ENCODE data around the gene GPR15LG.
A peak's percentile ranks its signal among the peaks of the same experiment; 100 is the strongest.

Gene GPR15LG

GRCh38 chr10:84194424-84195043 is 20.9 kb downstream of the GPR15LG start, which contains the start of gene CDHR1:
TSS of gene CDHR1 (plus strand) at chr10:84194537. CDS start at chr10:84194761, 224 bp downstream.
- DNase-seq = peak; percentile 34

- DNase-seq = no peak
Measured at GRCh38 chr10:84195044-84195830, 21.6 kb downstream of the GPR15LG start.

GRCh38 chr10:84196083-84196482 is 22.5 kb downstream of the GPR15LG start:
- no peak for DNase-seq

GRCh38 chr10:84196941-84197340 is 23.3 kb downstream of the GPR15LG start:
- no peak for DNase-seq

- no peak for DNase-seq
Measured at GRCh38 chr10:84197643-84198042, 24.0 kb downstream of the GPR15LG start.

GRCh38 chr10:84198206-84198915 is 24.8 kb downstream of the GPR15LG start:
- DNase-seq = no peak

GRCh38 chr10:84200537-84201243 is 27.1 kb downstream of the GPR15LG start:
- DNase-seq = no peak

GRCh38 chr10:84201244-84201606 is 27.6 kb downstream of the GPR15LG start:
- DNase-seq = no peak

- DNase-seq = no peak
Measured at GRCh38 chr10:84201682-84202081, 28.1 kb downstream of the GPR15LG start.

- no peak for DNase-seq
Measured at GRCh38 chr10:84202349-84202748, 28.7 kb downstream of the GPR15LG start.

- peak; percentile 7 for DNase-seq
Measured at GRCh38 chr10:84204122-84204521, 30.5 kb downstream of the GPR15LG start.

GRCh38 chr10:84204610-84205009 is 31.0 kb downstream of the GPR15LG start:
- no peak for DNase-seq

- DNase-seq = peak; percentile 60
Measured at GRCh38 chr10:84205049-84205852, 31.6 kb downstream of the GPR15LG start.

GRCh38 chr10:84205853-84206525 is 32.4 kb downstream of the GPR15LG start:
- DNase-seq = no peak

- DNase-seq = no peak
Measured at GRCh38 chr10:84208023-84208422, 34.4 kb downstream of the GPR15LG start.

- DNase-seq = no peak
Measured at GRCh38 chr10:84211566-84211965, 38.0 kb downstream of the GPR15LG start.

- DNase-seq = no peak
Measured at GRCh38 chr10:84212014-84212413, 38.4 kb downstream of the GPR15LG start.

- DNase-seq = no peak
Measured at GRCh38 chr10:84213076-84213475, 39.5 kb downstream of the GPR15LG start.

GRCh38 chr10:84214046-84214572 is 40.5 kb downstream of the GPR15LG start:
- no peak for DNase-seq

GRCh38 chr10:84214612-84215235 is 41.1 kb downstream of the GPR15LG start:
- peak; percentile 66 for DNase-seq

GRCh38 chr10:84216834-84217233 is 43.2 kb downstream of the GPR15LG start:
- DNase-seq = no peak

Data from activated CD4-positive, alpha-beta T cell treated with anti-CD3 and anti-CD28 coated beads, Interleukin-10, Interleukin-2, amounts not matched to agents 100 ng/mL and 50 ng/mL, durations not matched to agents 16 hours and 8 hours (primary cell).